ENCODE results near the gene TUSC2. TPM values are rescaled to one million over a fixed set of nuclear protein-coding genes. Genes with fewer than 3 reads are reported as not detected.

Gene TUSC2
- total and polyA plus RNA-seq, 2 of the 8 experiments (the other 6 are each of a cell fraction or from before 2014, with no cell fraction given), result 33.3 to 65.4 TPM

DNA sequence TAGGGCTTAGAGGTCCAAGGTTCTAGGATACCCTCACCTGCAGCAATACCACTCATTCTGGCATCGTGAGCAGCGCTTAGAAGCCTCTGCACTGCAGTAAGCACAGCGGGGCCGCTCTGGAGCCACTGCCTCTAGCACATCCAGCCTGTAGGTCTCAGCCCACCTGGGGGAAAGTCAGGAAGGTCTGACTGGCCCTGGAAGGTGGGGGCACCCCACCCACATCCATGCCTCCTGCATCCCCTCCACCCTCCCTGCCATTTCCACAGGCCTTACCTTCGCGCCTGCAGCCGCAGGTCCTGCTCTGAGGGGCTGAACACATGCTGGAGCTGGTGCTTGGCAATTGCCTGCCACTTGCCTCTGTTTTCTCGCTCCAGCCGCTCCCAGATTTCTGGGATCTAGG lies 13.5 kb upstream of the TUSC2 start:
- Histone ChIP-seq H2AFZ (ENCODE audit: low read length) (no peak overlapping the region), H2BK12ac (ENCODE audit: low read depth, low read length) (peak overlapping the region; percentile 68; the same call in 1 of the 2 replicates), H3K4me3 (ENCODE audit: extremely low read depth in 1 of 4, insufficient read depth in 2 of 4, low read depth in 3 of 4, low read length in 4 of 4) (peak overlapping the region in 1 of 4 experiments; percentile 63; a peak in 1 of 8 replicates), H3K18ac (ENCODE audit: extremely low read depth, low read length) (peak overlapping the region; percentile 75; the same call in 1 of the 2 replicates), H3K36me3 (ENCODE audit: control insufficient read depth in 2 of 4, insufficient read depth in 4 of 4, low read length in 3 of 4) (no peaks in the 10 kb centered on the region), H3K56ac (replicated peaks; ENCODE audit: insufficient read length, low read depth, low read length) (no peak overlapping the region), H3K23ac (ENCODE audit: insufficient read length) (no peak overlapping the region), H3K4ac (replicated peaks; ENCODE audit: insufficient read length, low read depth, low read length) (no peak overlapping the region), H4K91ac (replicated peaks; ENCODE audit: insufficient read length, low read length) (no peak overlapping the region), H3K14ac (ENCODE audit: insufficient read length) (no peak overlapping the region), H3K4me2 (ENCODE audit: insufficient read depth in 1 of 2, low read depth in 2 of 2, low read length in 2 of 2) (peak overlapping the region; percentile 65 to 87; a peak in 2 of 4 replicates), H4K5ac (ENCODE audit: insufficient read length, low read depth, low read length) (no peak overlapping the region), H2AK5ac (ENCODE audit: low read depth, low read length) (no peak overlapping the region), H3K9me3 (ENCODE audit: insufficient read depth in 2 of 2, low read depth in 1 of 2, low read length in 1 of 2) (no peaks in the 10 kb centered on the region), H3K9ac (replicated peaks in 1 of 4; ENCODE audit: extremely low read depth in 1 of 4, low read depth in 3 of 4, low read length in 3 of 4) (no peak overlapping the region), H3K27me3 (replicated peaks in 1 of 4; ENCODE audit: control insufficient read depth in 3 of 4, extremely low read depth in 1 of 4, insufficient read depth in 3 of 4, low read length in 3 of 4) (peaks cover 23 to 68% (median 54%) of the 10 kb centered on the region in 4 experiments), H3K4me1 (replicated peaks in 1 of 4; ENCODE audit: control insufficient read depth in 3 of 4, insufficient read depth in 4 of 4, low read length in 3 of 4) (peaks cover 0 to 19% (median 14%) of the 10 kb centered on the region in 4 experiments; a peak in 5 of 7 replicates), H2BK5ac (ENCODE audit: low read depth, low read length) (no peak overlapping the region), H3K27ac (ENCODE audit: low read depth, low read length) (no peak overlapping the region), H4K20me1 (replicated peaks in 1 of 2; ENCODE audit: control insufficient read depth in 1 of 2, insufficient read depth in 2 of 2, low read length in 2 of 2) (peaks cover 0 to 4% of the 10 kb centered on the region in 2 experiments), H4K8ac (ENCODE audit: extremely low read depth, insufficient read depth, low read length) (no peak overlapping the region; the same call in 1 of the 2 replicates), H2BK20ac (ENCODE audit: low read length) (no peak overlapping the region), H3K79me2 (ENCODE audit: control insufficient read depth in 1 of 2, insufficient read depth in 2 of 2, low read length in 2 of 2) (peaks cover 0 to 2% of the 10 kb centered on the region in 2 experiments; a peak in 1 of 4 replicates), H3K23me2 (ENCODE audit: low read depth, low read length) (peaks cover 21% of the 10 kb centered on the region), H2BK120ac (replicated peaks; ENCODE audit: low read depth, low read length) (no peak overlapping the region), H3K79me1 (ENCODE audit: low read depth, low read length) (no peaks in the 10 kb centered on the region), H2BK15ac (ENCODE audit: low read length) (peak overlapping the region; percentile 98)
- FAIRE-seq (no peak), DNase-seq (ENCODE audit: low read depth in 1 of 2, low spot score in 2 of 2) (no peak)
- no peak for TF ChIP-seq KDM1A (IDR thresholded peaks at IDR 0.05; ENCODE audit: borderline replicate concordance, low read length)
- TF ChIP-seq POU5F1 (IDR thresholded peaks at IDR 0.05; ENCODE audit: low read depth, low read length), result no peak
- no peak for TF ChIP-seq BACH1 (IDR thresholded peaks at IDR 0.05; ENCODE audit: low read length)
- TF ChIP-seq NRF1 (IDR thresholded peaks at IDR 0.05; ENCODE audit: low read depth, low read length), result no peak
- TF ChIP-seq ZNF274 (IDR thresholded peaks at IDR 0.05; ENCODE audit: borderline replicate concordance, extremely low read depth, low read length), result no peak
- TF ChIP-seq SAP30 (IDR thresholded peaks at IDR 0.05; ENCODE audit: insufficient read depth, insufficient replicate concordance, low read length), result no peak
- TF ChIP-seq RFX5 (IDR thresholded peaks at IDR 0.05; ENCODE audit: borderline replicate concordance, low read depth, low read length), result no peak
- TF ChIP-seq TAF1 (IDR thresholded peaks at IDR 0.05; ENCODE audit: low read depth, low read length), result no peak
- no peak for TF ChIP-seq MAFK (IDR thresholded peaks at IDR 0.05; ENCODE audit: low read depth, low read length)
- TF ChIP-seq TEAD4 (IDR thresholded peaks at IDR 0.05; ENCODE audit: low read depth, low read length), result no peak
- no peak for TF ChIP-seq HDAC6 (IDR thresholded peaks at IDR 0.05; ENCODE audit: low read depth, low read length)
- no peak for TF ChIP-seq NANOG (IDR thresholded peaks at IDR 0.05; ENCODE audit: insufficient read depth, low read depth, low read length, poor library complexity, severe bottlenecking)
- TF ChIP-seq CHD2 (IDR thresholded peaks at IDR 0.05; ENCODE audit: low read length), result no peak
- TF ChIP-seq BRCA1 (IDR thresholded peaks at IDR 0.05; ENCODE audit: low read depth, low read length), result no peak
- 93% methylated on average over 9 of the region's 9 CpGs; no CpG with 5 or more reads in 1 of the 2 experiments for WGBS, 2 experiments (ENCODE audit: extremely low coverage in 1 of 2, insufficient coverage in 1 of 2, insufficient read length in 1 of 2, insufficient replicate concordance in 2 of 2, low coverage in 1 of 2, low lambda C conversion rate in 2 of 2, missing lambda C conversion rate in 1 of 2)
- CTCF ChIA-PET (ENCODE audit: partially characterized antibody), result interaction anchor here (0.8 to 10.0 kb wide), 9 partner anchors 9 to 210 kb away, joined by 3 to 84 read pairs (median 3); no protein-coding TSS in a partner anchor
- POLR2A ChIA-PET (ENCODE audit: partially characterized antibody), result interaction anchor here (0.8 to 3.3 kb wide), 4 partner anchors 11 to 19 kb away, joined by 3 to 17 read pairs (median 4); partner anchors contain the start of genes HYAL2 and TUSC2
